Ramos (cell line): ENCODE results near the gene SNX24.
"Not testable (repeated sequence)": the region's sequence is repeated elsewhere in the genome, so short reads cannot be mapped to it uniquely, and the experiment has no call there.

ENCODE experiments used
- in situ Hi-C: fragments of 300-500 bp; cut with MboI; formaldehyde crosslinking; loops from one replicate; pipeline ENCODE4 v1.14.3; 2022; ENCODE audit warnings: low sequenced_read_pairs; ENCODE audit not compliant: unreplicated experiment

The SNX24 gene

DNA sequence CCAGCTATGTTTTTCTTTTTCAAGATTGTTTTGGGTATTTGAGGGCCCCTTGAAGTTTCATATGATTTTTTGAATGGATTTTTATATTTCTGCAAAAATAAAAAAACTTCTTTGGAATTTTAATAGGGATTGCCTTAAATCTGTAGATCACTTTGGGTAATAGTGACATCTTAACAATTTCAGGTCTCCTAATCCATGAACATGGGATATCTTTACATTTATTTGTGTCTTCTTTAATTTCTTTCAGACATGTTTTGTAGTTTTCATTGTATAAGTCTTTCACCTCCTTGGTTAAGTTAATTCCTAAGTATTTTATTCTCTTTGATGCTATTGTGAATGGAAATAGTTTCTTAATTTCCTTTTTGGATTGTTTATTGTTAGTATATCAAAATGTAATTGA is 112.0 kb downstream of the SNX24 start:
- in situ Hi-C loops, result no loop called here

DNA sequence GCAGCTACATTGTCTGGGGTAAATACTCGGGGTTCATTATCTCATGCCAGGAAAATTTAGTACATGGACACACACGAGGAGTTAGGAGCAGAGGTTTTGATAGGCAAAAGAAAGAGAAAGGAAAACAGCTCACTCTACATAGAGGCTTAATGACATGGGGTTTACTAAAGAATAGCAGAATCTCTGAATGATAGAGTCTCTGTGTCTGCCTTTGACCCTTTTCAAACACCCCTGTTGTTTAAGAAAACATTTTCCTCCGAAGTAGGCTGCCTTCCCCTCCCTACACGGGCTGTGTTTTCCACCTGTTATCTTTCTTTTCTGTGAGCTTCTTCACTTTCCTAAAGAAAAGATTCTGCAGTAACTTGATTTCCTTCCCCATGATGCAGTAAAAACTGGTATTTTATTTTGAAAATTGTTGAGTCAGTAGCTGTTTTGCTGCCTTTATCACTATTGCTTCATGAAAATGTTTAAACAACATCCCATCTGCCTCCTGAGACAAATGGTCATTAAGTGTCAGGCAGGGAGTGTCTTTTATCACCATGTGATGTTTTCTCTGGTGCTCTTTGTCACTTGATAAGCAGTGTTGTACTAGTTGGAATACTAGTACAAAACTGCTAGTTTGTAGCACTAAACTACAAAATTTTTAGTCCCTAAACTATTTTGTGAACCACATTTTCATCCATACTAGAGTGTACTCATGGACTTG is 114.5 kb downstream of the SNX24 start:
- in situ Hi-C loops, result no loop called here

DNA sequence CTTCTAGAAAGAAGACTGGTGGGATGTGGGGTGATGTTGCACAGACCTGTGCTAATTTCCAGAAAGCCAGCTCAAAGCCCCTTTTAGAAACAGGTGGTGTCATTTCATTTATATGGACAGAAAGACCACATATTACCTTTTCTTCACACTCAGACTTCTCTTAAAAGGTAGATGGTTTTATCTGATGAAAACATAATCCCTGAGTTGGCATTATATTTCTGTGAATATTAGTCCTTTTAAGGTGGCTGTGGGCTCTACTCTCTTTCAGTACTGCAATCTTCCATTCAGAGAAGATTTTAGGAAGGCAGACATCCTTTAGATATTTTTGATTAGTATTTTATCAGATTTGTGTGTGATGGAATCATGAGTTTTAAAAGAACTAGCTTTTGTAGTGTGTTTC is 117.9 kb downstream of the SNX24 start:
- in situ Hi-C loops, result no loop called here

DNA sequence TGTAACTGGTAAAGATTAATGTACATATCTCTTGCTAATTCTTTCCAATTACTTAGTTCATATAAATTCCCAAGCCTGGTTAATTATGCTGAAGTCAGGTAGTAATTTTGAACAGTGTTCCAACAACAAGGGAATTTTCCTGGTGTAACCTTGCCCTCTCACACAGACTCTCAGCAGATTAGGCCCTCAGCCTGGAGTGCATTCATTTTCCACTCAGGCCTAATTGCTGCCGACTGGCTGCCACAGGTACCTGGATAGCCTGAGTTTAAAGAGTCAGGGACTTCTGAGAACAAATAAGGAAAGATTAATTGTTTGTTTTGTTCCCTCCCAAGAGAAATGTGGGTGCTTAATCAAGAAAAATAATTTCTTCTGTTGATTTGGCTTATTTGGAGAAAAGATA is 119.7 kb downstream of the SNX24 start:
- in situ Hi-C loops, result no loop called here

DNA sequence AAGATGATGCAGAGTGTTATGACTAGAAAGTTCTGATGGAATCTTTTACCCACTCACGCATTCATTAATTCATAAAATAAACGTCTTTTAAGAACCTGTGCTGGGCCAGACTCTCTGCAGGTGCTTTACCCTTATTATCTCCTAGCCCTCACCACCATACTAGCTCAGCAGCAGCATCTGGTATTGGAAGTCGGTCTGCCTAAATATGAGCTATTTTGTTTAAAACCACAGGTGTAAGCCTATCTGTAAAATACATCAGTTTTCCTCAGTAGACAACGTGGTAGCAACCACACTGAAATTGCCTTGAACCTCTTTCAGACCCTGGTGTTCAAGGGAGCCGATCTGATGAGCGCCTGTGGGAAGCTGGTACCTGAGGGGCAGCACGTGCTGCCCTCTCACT is 121.7 kb downstream of the SNX24 start:
- in situ Hi-C loops, result no loop called here

DNA sequence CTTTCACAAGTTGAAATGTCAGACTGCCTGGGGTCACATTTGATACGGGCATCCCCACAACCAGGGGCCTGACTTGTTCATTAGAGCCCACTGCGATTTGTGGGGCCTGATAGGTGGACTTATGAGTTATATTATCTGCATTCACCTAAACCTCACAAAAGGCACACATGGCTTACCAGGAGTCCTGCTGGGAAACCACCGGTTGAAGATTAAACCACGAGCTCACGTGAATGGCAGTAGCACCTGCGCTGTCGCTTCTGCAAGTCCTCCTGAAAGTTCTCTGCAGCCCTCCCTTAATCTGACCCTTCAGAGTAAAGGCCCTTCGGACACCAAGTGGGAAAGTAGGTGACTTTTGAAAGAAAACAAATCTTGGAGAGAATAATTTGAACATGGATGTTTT is 122.2 kb downstream of the SNX24 start:
- in situ Hi-C loops, result no loop called here

DNA sequence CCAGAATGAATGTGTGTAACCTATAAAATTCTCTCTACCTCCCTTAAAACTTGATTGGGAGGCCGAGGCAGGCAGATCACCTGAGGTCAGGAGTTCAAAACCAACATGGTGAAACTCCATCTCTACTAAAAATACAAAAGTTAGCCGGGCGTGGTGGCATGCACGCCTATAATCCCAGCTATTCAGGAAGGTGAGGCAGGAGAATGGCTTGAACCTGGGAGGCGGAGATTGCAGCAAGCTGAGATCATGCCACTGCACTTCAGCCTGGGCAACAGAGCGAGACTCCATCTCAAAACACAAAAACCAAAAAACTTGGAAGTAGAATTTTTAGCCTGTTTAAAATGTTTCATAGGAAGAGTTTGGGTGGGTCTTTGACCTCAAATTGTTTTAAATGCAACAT is 122.6 kb downstream of the SNX24 start:
- in situ Hi-C loops, result not testable (repeated sequence)

DNA sequence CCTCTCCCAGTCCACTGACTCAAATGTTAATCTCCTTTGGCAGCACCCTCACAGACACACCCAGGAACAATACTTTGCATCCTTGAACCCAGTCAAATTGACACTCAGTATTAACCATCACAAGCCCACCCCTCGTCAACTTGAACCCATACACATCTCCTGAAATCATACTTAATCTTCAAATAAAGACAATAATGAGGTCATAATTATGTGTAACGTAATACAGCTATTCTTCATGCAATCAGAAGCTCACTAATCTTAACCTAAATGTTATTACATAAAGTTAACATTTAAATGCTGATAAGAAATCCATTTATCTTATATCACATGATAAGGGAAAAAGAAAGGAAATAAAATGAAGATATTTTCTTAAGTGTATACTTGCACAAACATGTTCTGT is 125.9 kb downstream of the SNX24 start:
- in situ Hi-C loops, result no loop called here

DNA sequence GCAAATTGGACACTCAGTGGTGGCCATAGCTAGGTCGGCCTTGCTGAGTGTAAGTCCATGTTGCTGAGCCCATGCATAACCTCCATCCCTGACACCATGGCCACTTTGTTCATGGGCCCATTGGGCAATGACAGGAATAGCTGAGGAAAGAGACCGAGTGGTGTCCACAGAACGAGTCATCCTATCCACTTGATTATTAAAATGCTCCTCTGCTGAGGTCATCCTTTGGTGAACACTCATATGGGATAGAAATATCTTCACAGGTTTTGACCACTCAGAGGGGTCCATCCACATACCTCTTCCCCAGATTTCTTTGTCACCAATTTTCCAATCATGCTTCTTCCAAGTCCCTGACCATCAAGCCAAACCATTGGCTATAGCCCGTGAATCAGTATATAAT is 127.5 kb downstream of the SNX24 start:
- in situ Hi-C loops, result no loop called here

DNA sequence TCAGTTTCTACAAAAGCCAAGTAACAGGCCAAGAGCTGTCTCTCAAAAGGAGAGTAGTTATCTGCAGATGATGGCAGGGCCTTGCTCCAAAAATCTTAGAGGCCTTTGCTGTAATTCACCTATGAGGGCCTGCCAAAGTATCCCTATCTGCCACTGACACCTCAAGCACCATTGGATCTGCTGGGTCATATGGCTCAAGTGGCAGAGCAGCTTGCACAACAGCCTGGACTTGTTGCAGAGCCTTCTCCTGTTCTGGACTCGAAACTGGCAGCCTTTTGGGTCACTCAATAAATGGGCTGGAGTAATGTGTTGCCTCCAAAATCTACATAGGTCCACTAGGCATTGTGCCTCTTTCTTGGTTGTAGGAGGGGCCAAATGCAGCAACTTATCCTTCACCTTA is 128.3 kb downstream of the SNX24 start:
- in situ Hi-C loops, result not testable (repeated sequence)

DNA sequence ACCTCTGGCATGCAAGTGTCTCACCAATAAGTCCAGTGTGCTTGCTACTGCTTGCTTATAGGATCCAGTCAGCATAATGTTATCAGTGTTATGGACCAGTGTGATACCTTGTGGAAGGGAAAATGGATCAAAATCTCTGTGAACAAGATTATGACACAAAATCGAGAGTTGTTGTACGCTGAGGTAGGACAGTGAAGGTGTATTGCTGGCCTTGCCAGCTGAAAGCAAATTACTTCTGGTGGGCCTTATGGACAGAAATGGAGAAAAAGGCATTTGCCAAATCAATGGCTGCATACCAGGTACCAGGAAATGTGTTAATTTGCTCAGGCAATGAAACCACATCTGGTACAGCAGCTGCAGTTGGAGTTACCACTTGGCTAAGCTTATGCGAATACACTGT is 128.8 kb downstream of the SNX24 start:
- in situ Hi-C loops, result not testable (repeated sequence)

DNA sequence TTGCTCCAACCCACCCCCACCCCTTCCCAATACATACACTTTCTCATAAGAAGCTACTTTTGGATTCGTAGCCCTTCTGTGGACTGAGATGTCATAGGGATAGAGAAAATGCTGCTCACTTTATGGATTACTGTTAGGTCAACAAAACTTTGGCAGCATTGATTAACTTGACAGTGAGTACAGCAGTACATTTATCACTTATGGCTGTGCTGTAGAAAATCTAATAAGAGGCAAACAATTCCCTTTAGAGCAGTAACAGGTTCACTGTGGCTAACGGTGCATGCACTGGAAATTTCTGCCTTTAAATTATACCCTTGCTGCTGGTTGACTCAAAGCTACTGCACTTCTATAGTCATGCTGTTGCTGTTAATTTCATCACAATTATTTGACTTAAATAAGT is 131.9 kb downstream of the SNX24 start:
- in situ Hi-C loops, result no loop called here

DNA sequence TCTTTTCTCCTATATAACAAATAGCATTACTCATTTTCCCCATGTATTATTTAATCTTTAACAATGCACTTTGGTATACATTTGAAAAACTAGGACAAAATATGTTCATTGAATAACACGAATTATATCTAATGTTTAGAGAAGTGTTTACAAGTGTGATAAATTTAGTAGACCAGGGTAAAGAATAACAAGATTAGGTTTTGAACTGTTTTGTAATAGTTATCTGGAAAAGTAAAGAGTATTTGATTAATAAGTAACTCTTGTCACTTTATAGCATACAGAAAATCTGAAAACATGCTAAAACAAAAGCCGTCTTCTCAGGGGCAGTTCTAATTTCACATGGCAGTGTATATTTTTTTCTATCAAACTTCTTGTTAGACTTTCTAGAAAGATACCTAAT is 132.7 kb downstream of the SNX24 start:
- in situ Hi-C loops, result no loop called here

DNA sequence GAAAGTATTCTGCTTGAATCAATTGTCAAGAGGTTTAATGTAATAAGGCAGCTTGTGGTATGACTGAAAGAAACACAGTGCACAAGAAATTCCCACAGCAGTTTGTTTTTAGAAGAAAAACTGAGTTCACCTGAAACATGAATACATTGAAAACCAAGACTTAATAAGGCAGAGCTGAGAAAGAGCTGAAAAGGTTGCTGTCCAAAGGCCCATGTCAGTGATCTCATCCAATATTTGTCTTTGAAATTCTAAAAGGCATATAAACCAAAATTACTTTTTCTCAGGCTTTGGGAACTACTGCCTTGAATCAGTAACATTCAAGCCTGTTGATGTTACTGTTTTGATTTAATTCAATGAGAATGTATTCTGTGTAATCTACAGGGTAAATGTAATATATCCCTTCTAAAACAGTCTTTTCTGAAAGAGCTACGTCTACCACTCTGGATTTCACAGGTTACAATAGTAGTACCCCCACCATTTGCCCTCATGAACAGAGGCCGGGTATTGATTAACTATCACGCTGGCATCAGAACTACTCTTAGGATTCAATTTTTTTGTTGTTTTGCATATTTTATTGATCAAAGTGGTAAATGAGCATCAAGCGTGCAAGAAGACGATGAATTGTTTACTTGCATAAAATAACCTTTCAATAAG is 133.4 kb downstream of the SNX24 start:
- in situ Hi-C loops, result no loop called here

DNA sequence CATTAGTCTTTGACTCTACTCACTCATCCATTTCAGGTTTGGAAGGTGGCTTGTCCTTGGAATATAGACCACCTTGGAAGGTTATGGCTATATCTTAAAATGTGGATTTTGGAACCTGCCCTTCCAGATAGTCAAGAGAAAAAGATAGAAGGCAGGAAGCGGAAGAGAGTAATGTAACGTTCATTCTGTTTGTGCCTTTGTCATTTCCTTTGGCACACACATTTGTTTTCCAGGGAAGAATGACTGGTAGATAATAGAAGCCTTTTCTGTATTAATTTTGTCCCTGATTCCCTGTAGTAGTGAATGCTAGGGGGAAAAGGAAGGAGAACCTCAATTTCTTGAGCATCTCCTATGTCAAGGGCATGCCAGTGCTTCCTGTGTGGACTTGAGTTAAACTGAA is 136.4 kb downstream of the SNX24 start:
- in situ Hi-C loops, result no loop called here

DNA sequence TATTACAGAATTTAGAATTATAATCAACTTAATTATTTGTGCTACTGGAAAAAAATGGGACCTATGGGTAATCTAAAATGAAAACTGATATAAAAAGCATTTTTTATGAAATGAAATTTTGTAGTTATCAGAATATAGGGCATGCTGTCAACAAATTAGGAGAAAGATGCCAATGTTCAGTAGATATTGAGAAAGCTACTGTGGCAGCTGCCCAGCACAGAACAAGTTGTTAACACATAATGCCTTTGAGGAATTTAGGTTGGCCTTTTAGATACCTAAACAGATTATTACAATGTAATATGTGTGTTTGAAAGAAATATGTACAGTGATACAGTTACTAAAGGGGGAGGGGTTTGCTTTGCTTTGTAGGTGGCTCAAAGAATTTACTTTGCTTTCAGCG is 137.0 kb downstream of the SNX24 start:
- in situ Hi-C loops, result no loop called here

DNA sequence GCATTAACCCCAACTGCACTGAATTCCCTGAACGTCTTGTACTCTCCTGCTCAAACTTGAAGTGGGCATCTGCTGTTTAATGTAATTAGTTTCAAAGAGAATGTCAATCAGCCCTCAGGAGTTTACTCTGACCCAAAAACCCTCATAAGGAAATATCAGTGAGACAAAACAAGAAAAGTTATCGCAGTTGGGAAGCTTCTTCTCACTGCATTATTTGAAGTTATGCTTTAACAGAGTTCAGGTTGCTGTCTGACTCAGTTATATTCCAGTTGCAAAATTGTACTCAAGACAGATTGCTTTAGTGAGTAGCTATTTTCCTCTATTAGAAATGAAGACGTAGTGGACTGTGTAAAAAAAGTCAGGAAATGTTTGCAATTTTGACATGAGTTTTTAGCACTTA is 139.0 kb downstream of the SNX24 start:
- in situ Hi-C loops, result no loop called here

DNA sequence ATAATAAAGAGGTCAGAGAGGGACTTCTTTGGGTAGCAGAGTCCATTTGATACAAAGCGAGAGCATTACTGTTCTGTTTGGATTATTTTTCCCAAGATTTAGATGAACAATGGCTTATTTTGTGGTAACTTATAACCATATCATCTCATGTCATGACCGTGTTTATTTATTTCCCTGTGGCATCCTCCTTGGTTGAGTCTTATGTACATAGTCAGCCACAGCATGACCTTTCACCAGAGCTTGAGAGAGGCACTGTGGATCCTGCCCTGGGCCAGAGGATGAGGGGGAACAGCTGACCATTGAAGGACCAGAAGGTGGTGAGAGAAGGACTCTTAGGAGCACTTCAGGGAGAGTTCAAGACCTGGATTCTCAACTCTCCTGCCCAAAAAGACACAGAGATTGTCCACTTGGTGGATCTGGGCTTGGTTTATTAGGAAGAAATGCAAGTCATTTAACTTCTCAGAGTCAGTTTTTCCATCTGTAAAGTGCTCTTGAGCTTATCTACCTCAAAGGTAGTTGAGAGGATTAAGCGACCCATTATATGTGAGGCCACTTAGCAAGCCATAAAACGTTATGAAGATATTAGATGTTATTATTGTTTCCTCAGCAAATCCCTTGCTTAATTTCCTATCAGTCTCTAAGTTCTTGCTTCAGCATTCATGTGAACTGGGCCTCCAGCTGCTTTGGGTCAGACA is 139.7 kb downstream of the SNX24 start:
- in situ Hi-C loops, result no loop called here

DNA sequence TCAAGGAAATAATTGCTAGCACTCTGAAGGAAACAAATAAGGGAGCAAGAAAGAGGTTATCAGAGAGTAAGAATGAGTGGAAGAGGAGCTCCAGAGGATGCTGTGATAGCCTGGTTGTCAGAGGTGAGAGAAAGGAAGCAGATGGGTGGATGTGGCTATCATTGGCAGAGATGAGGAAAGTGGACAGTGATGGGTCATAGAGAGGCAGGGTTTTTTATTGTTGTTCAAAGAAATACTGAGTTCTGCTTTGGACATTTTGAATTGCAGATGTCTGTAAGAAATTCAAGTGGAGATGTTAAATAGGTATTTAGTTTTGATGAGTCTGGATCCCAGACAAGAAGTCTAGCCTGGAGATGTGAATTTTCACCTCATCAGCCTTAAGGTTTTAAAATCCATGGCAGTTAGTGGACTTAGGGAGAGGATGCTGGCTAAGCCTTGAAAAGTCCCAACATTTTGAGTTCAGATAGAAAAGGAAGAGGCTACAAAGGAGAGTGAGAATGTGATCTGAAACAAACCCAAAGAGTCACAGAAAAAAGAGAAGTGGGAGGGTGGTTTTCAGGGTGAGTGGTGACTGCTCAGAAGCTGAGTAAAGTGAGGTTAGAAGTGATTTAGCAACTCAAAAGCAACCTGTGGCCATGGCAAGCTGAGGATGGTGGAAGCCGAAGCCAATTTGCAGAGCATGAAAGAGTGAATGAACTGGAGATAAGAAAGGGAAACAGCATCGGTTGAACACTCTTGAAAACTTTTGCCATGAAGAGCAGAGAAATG is 140.7 kb downstream of the SNX24 start:
- in situ Hi-C loops, result no loop called here

DNA sequence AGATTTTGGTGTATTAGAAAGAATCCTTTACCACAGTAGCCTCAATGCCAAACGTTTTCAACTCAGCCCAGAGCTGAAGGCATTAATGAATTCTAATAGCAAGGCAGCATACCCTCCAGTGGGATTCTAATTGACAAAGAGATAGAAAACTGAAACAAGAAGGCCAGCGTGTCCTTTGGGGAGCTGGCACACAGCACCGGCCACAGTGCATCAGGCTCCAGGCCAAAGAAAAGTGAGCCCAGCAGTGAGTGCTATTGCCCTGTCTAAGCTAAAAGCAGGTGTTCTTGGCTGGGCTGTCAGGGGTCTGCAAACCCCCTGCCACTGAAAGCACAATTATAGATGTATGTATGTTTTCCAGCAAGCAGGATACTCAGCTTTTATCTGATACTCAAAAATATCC is 150.7 kb downstream of the SNX24 start:
- in situ Hi-C loops, result no loop called here

DNA sequence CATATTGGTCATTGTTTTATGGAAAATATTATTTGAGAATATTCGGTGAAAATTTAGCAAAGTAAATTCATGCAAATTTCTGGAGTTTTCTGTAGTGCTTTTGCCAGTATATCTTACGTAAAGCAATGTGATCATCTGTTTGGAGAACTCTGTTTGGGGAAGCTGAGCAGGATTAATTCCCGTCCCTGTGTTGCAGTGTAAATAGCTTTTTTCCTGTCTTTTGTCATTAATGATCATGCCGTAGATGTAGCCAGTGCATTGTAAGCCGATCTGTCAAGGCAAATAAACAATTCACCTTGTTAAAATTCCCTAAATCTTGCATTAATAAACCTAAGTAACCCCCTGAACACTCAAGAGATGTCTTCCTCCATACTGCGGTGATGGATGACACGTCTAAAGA is 151.9 kb downstream of the SNX24 start:
- in situ Hi-C loops, result no loop called here
